GM21717 (cell line): ENCODE measurements around the gene PDIK1L.
"Not testable (repeated sequence)": the region's sequence is repeated elsewhere in the genome, so short reads cannot be mapped to it uniquely, and the experiment has no call there.

Experiments
- ATAC-seq: cut with Tn5 transposase; IDR thresholded peaks from one replicate; pipeline ENCODE4 v1.9.1; 2021; ENCODE audit warnings: mild to moderate bottlenecking, moderate library complexity; ENCODE audit not compliant: unreplicated experiment

Gene PDIK1L

GRCh38 chr1:26089125-26089524 lies 22.5 kb upstream of the PDIK1L start:
- no peak for ATAC-seq

- ATAC-seq, result no peak
Measured at GRCh38 chr1:26090893-26091292, 20.7 kb upstream of the PDIK1L start.

GRCh38 chr1:26092422-26092821 lies 19.2 kb upstream of the PDIK1L start:
- ATAC-seq, result no peak

- ATAC-seq, result not testable (repeated sequence)
Measured at GRCh38 chr1:26093569-26093968, 18.1 kb upstream of the PDIK1L start.

GRCh38 chr1:26094076-26094669 lies 17.5 kb upstream of the PDIK1L start:
- no peak for ATAC-seq

GRCh38 chr1:26094677-26095383 lies 16.8 kb upstream of the PDIK1L start:
- ATAC-seq, result no peak

- ATAC-seq, result no peak
Measured at GRCh38 chr1:26096471-26096870, 15.2 kb upstream of the PDIK1L start.

- no peak for ATAC-seq
Measured at GRCh38 chr1:26097696-26098095, 13.9 kb upstream of the PDIK1L start.

- no peak for ATAC-seq
Measured at GRCh38 chr1:26098602-26099001, 13.0 kb upstream of the PDIK1L start.

- ATAC-seq, result no peak
Measured at GRCh38 chr1:26099780-26100179, 11.8 kb upstream of the PDIK1L start.

- not testable (repeated sequence) for ATAC-seq
Measured at GRCh38 chr1:26100204-26100603, 11.4 kb upstream of the PDIK1L start.

GRCh38 chr1:26102119-26102518 lies 9.5 kb upstream of the PDIK1L start:
- no peak for ATAC-seq

- no peak for ATAC-seq
Measured at GRCh38 chr1:26102526-26102925, 9.1 kb upstream of the PDIK1L start.

- not testable (repeated sequence) for ATAC-seq
Measured at GRCh38 chr1:26105226-26105548, 6.4 kb upstream of the PDIK1L start.

GRCh38 chr1:26109229-26110164 lies 2.1 kb upstream of the PDIK1L start:
- ATAC-seq, result no peak

GRCh38 chr1:26110731-26111529 lies 694 bp upstream of the PDIK1L start:
- peak; percentile 43 for ATAC-seq

- ATAC-seq, result peak; percentile 4
Measured at GRCh38 chr1:26112407-26112775, 767 bp downstream of the PDIK1L start.

- ATAC-seq, result no peak
Measured at GRCh38 chr1:26114165-26114927, 2.7 kb downstream of the PDIK1L start.

GRCh38 chr1:26119892-26120608 lies 8.4 kb downstream of the PDIK1L start:
- ATAC-seq, result no peak
